HCT116 (cell line): ENCODE measurements around the gene GTF3C5.

ENCODE experiments used
- CEBPB ChIP-seq: IDR thresholded peaks from 2 replicates; pipeline ENCODE4 v1.6.1; 2012; ENCODE audit warnings: low read depth
- CTCF ChIP-seq, 3 experiments: fragments of 200-600 bp in 1 of 3; sonication (generic) in 1 of 3; IDR thresholded peaks in 2 of 3; conservative IDR thresholded peaks in 1 of 3; 2 replicates each; pipeline ENCODE4 v1.5.1; 2012 to 2017; ENCODE audit warnings: low read depth in 2 of 3, low read length in 2 of 3, antibody characterized with exemption in 1 of 3, borderline replicate concordance in 1 of 3, control low read depth in 1 of 3, mild to moderate bottlenecking in 1 of 3, mixed read lengths in 1 of 3, mixed run types in 1 of 3, moderate library complexity in 1 of 3; ENCODE audit not compliant: insufficient read depth in 1 of 3
- EZH2 ChIP-seq: fragments of 200-600 bp; sonication (generic); IDR thresholded peaks from 2 replicates; pipeline ENCODE4 v1.6.1; 2017; ENCODE audit warnings: antibody characterized with exemption, mixed run types
- FOSL1 ChIP-seq: IDR thresholded peaks from 2 replicates; pipeline ENCODE4 v1.6.1; 2012; ENCODE audit warnings: low read depth
- POLR2A ChIP-seq: IDR thresholded peaks from 2 replicates; pipeline ENCODE4 v1.7.0; 2011; ENCODE audit warnings: borderline replicate concordance; ENCODE audit not compliant: insufficient read depth, insufficient read length; ENCODE audit errors: extremely low read depth
- POLR2AphosphoS5 ChIP-seq: IDR thresholded peaks from 2 replicates; pipeline ENCODE4 v1.6.1; 2011; ENCODE audit warnings: mild to moderate bottlenecking, low read depth, low read length, moderate library complexity
- RAD21 ChIP-seq: IDR thresholded peaks from 2 replicates; pipeline ENCODE4 v1.6.1; 2012; ENCODE audit warnings: low read depth, mild to moderate bottlenecking
- SRF ChIP-seq: IDR thresholded peaks from 2 replicates; pipeline ENCODE4 v1.6.1; 2012; ENCODE audit warnings: low read depth
- YY1 ChIP-seq: IDR thresholded peaks from 2 replicates; pipeline ENCODE4 v1.6.1; 2011; ENCODE audit warnings: low read length, low read depth, moderate library complexity, mild to moderate bottlenecking; ENCODE audit not compliant: insufficient replicate concordance; ENCODE audit errors: extremely low read depth
- ZBTB33 ChIP-seq: IDR thresholded peaks from 2 replicates; pipeline ENCODE4 v1.6.1; 2011; ENCODE audit warnings: mild to moderate bottlenecking, low read length, moderate library complexity; ENCODE audit not compliant: insufficient replicate concordance; ENCODE audit errors: extremely low read depth
- ZFX ChIP-seq: fragments of 450-650 bp; IDR thresholded peaks from 2 replicates; pipeline ENCODE4 v1.6.1; 2017

GRCh38 chr9:133071484-133072150 is 40.8 kb downstream of the GTF3C5 start:
- no peak for TF ChIP-seq ZFX
- TF ChIP-seq CTCF (IDR thresholded peaks at IDR 0.05 in 2 of 3, conservative IDR thresholded peaks at IDR 0.05 in 1 of 3; ENCODE audit: borderline replicate concordance in 1 of 3, insufficient read depth in 1 of 3, low read depth in 2 of 3, low read length in 2 of 3) = no peak
- no peak for TF ChIP-seq POLR2A
- TF ChIP-seq YY1 = no peak
- no peak for TF ChIP-seq RAD21
- TF ChIP-seq POLR2AphosphoS5 = no peak
- no peak for TF ChIP-seq ZBTB33
- TF ChIP-seq EZH2 = no peak
- no peak for TF ChIP-seq CEBPB
- TF ChIP-seq SRF = no peak
- no peak for TF ChIP-seq FOSL1
